IMR-90 (cell line): Measurements from ENCODE around the gene ZNF138. TPM values are rescaled to one million over a fixed set of nuclear protein-coding genes. Genes with fewer than 3 reads are reported as not detected.

Experiments
- ATAC-seq: fragments of 200-7000 bp; cut with Tn5 transposase; 2 replicates; pipeline ENCODE4 v1.9.1; 2020; ENCODE audit warnings: low read depth, mild to moderate bottlenecking, moderate library complexity
- BruUV-seq: library from RNA; stranded (reverse); fragments of 400-500 nt; replicated peaks from 2 replicates; lab custom pipeline; 2021; lab: Mats Ljungman, UMichigan
- CTCF ChIA-PET: fragments of 300-600 bp; formaldehyde crosslinking; extraction: SDS; loops from one replicate; lab custom pipeline; 2021; ENCODE audit warnings: antibody characterized with exemption; lab: Yijun Ruan, JAX
- POLR2A ChIA-PET: fragments of 300-600 bp; sonication (Branson Sonifier 250); formaldehyde crosslinking; loops from one replicate; lab custom pipeline; 2022; ENCODE audit warnings: antibody characterized with exemption; ENCODE audit not compliant: unreplicated experiment; lab: Charles Lee
- DNase-seq: peaks from one replicate; pipeline ENCODE4 v3.0.0; 2013
- H2AFZ ChIP-seq: replicated peaks from 2 replicates; pipeline ENCODE3; 2013; ENCODE audit warnings: low read length, mild to moderate bottlenecking; ENCODE audit not compliant: poor library complexity
- H2AK5ac ChIP-seq: 2 replicates; pipeline ENCODE4 v1.6.1; 2013; ENCODE audit warnings: low read depth, low read length, inconsistent platforms
- H2AK9ac ChIP-seq: replicated peaks from 2 replicates; pipeline ENCODE3; 2013; ENCODE audit warnings: mild to moderate bottlenecking, low read depth, low read length, moderate library complexity; ENCODE audit not compliant: poor library complexity
- H2BK120ac ChIP-seq: 2 replicates; pipeline ENCODE4 v1.6.1; 2013; ENCODE audit warnings: low read depth, low read length, inconsistent platforms
- H2BK15ac ChIP-seq: 3 replicates; pipeline ENCODE4 v1.6.1; 2013; ENCODE audit warnings: low read depth, low read length, inconsistent platforms
- H2BK20ac ChIP-seq: 2 replicates; pipeline ENCODE4 v1.6.1; 2013; ENCODE audit warnings: low read depth, mild to moderate bottlenecking, inconsistent platforms, low read length, moderate library complexity
- H2BK5ac ChIP-seq: 2 replicates; pipeline ENCODE4 v1.6.1; 2013; ENCODE audit warnings: mild to moderate bottlenecking, low read depth, low read length, inconsistent platforms; ENCODE audit not compliant: poor library complexity, severe bottlenecking
- H3K14ac ChIP-seq: replicated peaks from 2 replicates; pipeline ENCODE4 v1.6.1; 2013; ENCODE audit warnings: low read depth, low read length, inconsistent platforms
- H3K18ac ChIP-seq: 2 replicates; pipeline ENCODE4 v1.6.1; 2013; ENCODE audit warnings: low read depth, low read length, control low read depth
- H3K23ac ChIP-seq: 2 replicates; pipeline ENCODE4 v1.6.1; 2013; ENCODE audit warnings: low read depth, low read length, inconsistent platforms
- H3K27ac ChIP-seq: 2 replicates; pipeline ENCODE4 v1.5.1; 2013; ENCODE audit warnings: mild to moderate bottlenecking, control low read depth, low read length; ENCODE audit not compliant: insufficient read depth
- H3K27me3 ChIP-seq: 2 replicates; pipeline ENCODE4 v1.6.1; 2013; ENCODE audit warnings: low read length; ENCODE audit not compliant: control insufficient read depth, insufficient read depth
- H3K36me3 ChIP-seq: 2 replicates; pipeline ENCODE4 v1.6.1; 2013; ENCODE audit warnings: low read length, mixed read lengths; ENCODE audit not compliant: control insufficient read depth, insufficient read depth
- H3K4ac ChIP-seq: 2 replicates; pipeline ENCODE4 v1.6.1; 2013; ENCODE audit warnings: low read depth, low read length, inconsistent platforms
- H3K4me1 ChIP-seq: 2 replicates; pipeline ENCODE4 v1.6.1; 2013; ENCODE audit warnings: low read length, mixed read lengths; ENCODE audit not compliant: control insufficient read depth, insufficient read depth
- H3K4me2 ChIP-seq: 2 replicates; pipeline ENCODE4 v1.6.1; 2013; ENCODE audit warnings: low read depth, mild to moderate bottlenecking, control low read depth, low read length, moderate library complexity
- H3K4me3 ChIP-seq: 2 replicates; pipeline ENCODE4 v1.5.1; 2013; ENCODE audit warnings: low read depth, mild to moderate bottlenecking, control low read depth, low read length, moderate library complexity; ENCODE audit not compliant: insufficient read depth
- H3K56ac ChIP-seq: 2 replicates; pipeline ENCODE4 v1.6.1; 2013; ENCODE audit warnings: low read length, inconsistent platforms; ENCODE audit not compliant: insufficient read depth; ENCODE audit errors: extremely low read depth
- H3K79me1 ChIP-seq, 2 experiments: 2 replicates each; pipeline ENCODE4 v1.6.1; 2013; ENCODE audit warnings: low read length in 2 of 2, inconsistent platforms in 1 of 2, low read depth in 1 of 2
- H3K9ac ChIP-seq: 2 replicates; pipeline ENCODE4 v1.6.1; 2013; ENCODE audit warnings: low read depth, low read length, control low read depth
- H3K9me1 ChIP-seq: 2 replicates; pipeline ENCODE4 v1.6.1; 2013; ENCODE audit warnings: low read length, inconsistent platforms; ENCODE audit not compliant: insufficient read depth
- H3K9me3 ChIP-seq: 2 replicates; pipeline ENCODE4 v1.6.1; 2013; ENCODE audit warnings: low read length; ENCODE audit not compliant: control insufficient read depth, insufficient read depth
- H4K20me1 ChIP-seq: 2 replicates; pipeline ENCODE4 v1.6.1; 2013; ENCODE audit warnings: low read length, inconsistent platforms; ENCODE audit not compliant: insufficient read depth
- H4K5ac ChIP-seq: 2 replicates; pipeline ENCODE4 v1.6.1; 2013; ENCODE audit warnings: mild to moderate bottlenecking, low read depth, low read length, control low read depth
- H4K8ac ChIP-seq, 2 experiments: 2 replicates each; pipeline ENCODE4 v1.6.1; 2013; ENCODE audit warnings: low read depth in 2 of 2, low read length in 2 of 2, control low read depth in 1 of 2, inconsistent platforms in 1 of 2
- H4K91ac ChIP-seq: 2 replicates; pipeline ENCODE4 v1.6.1; 2013; ENCODE audit warnings: low read depth, low read length, inconsistent platforms; ENCODE audit not compliant: insufficient read depth
- BHLHE40 ChIP-seq: fragments of 150-350 bp; IDR thresholded peaks from 2 replicates; pipeline ENCODE4 v1.6.1; 2016; ENCODE audit warnings: mild to moderate bottlenecking, low read depth, low read length
- CEBPB ChIP-seq: IDR thresholded peaks from 2 replicates; pipeline ENCODE4 v1.6.1; 2012; ENCODE audit warnings: low read depth, low read length, improper control_type of control experiment
- MAZ ChIP-seq: IDR thresholded peaks from 2 replicates; pipeline ENCODE4 v1.6.1; 2012; ENCODE audit warnings: low read depth, mild to moderate bottlenecking, low read length, improper control_type of control experiment, moderate library complexity, borderline replicate concordance
- NFE2L2 ChIP-seq: fragments of 150-350 bp; IDR thresholded peaks from 2 replicates; pipeline ENCODE4 v1.6.1; 2016; ENCODE audit warnings: low read depth, mild to moderate bottlenecking, low read length
- RCOR1 ChIP-seq: IDR thresholded peaks from 2 replicates; pipeline ENCODE4 v1.6.1; 2012; ENCODE audit warnings: mild to moderate bottlenecking, low read length, improper control_type of control experiment; ENCODE audit not compliant: insufficient replicate concordance
- RFX5 ChIP-seq: IDR thresholded peaks from 2 replicates; pipeline ENCODE4 v1.8.0; 2012; ENCODE audit warnings: low read depth, mild to moderate bottlenecking, low read length, moderate library complexity
- WGBS, 2 experiments: methylation state at CpG; one replicate each; pipeline versions ENCODE4 v1.1.5 to v1.1.7; 2013; ENCODE audit warnings: missing lambda C conversion rate in 2 of 2; ENCODE audit not compliant: insufficient read length in 1 of 2; ENCODE audit errors: extremely low coverage in 2 of 2; 5-methylcytosine and 5-hydroxymethylcytosine counted together
- dilution Hi-C: fragments of 300-500 bp; cut with HindIII; formaldehyde crosslinking; loops from one replicate; pipeline ENCODE4 v1.14.3; 2018; ENCODE audit warnings: low sequenced_read_pairs; ENCODE audit not compliant: unreplicated experiment
- in situ Hi-C: fragments of 300-500 bp; cut with MboI; formaldehyde crosslinking; loops from 3 replicates; pipeline ENCODE4 v1.14.3; 2019; ENCODE audit warnings: low sequenced_read_pairs, inconsistent platforms, mixed read lengths
- intact Hi-C: fragments of 100-400 bp; cut with micrococcal nuclease; formaldehyde crosslinking; loops from 2 replicates; pipeline ENCODE4 v1.10.0; 2022
- polyA plus RNA-seq, 3 experiments: library from polyadenylated mRNA; depleted of rRNA; stranded (reverse); fragments of >200 nt; gene quantifications; 2 replicates each; pipeline ENCODE4 v1.2.3, GENCODE V29; 2012; ENCODE audit warnings: low replicate concordance in 1 of 3
- total RNA-seq: library from RNA; depleted of rRNA; stranded (reverse); fragments of >200 nt; gene quantifications from 2 replicates; pipeline ENCODE4 v1.2.3, GENCODE V29; 2012
- TF ChIP-seq, protein P1 (sequence below): fragments of 150-350 bp; IDR thresholded peaks from 2 replicates; pipeline ENCODE4 v1.6.1; 2017; ENCODE audit warnings: mild to moderate bottlenecking, antibody characterized with exemption, low read length, low read depth

The ZNF138 gene
- total and polyA plus RNA-seq, 2 of the 4 experiments (the other 2 are of a cell fraction): 3.2 to 3.6 TPM

DNA sequence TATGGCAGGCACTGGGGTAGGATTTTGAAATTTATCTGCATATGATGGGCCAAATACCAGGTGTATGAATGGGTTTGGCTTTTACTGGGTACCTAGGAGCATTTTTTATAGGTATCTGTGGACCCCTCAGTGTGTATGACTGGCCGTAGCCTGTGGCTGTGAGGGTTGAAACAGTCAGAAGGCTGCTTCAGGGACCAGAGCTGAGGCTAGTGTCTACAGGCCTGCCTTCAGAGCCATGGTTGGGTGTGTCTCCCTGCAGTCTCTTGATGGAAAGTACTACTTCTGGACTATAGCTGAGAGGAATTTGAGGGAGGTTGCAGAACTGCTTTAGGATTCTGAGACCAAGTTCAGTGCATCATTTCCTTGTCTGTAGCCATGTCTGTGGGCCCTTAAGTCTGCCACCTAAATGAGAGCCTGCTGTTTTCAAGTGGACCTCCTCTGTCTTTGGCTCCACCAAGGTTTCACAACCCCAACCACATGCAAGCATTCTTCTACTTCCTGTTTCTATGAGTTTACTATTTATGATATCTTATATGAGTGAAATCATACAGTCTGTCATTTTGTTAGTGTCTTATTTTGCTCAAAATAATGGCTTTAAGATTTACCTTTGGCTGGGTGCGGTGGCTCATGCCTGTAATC is 19.9 kb upstream of the ZNF138 start:
- no peak overlapping the region for H3K27ac ChIP-seq
- no peak overlapping the region for H2BK15ac ChIP-seq
- H2AFZ ChIP-seq: no peak overlapping the region
- intact Hi-C loops (no loop called here), dilution Hi-C loops (no loop called here), in situ Hi-C loops (no loop called here)
- H3K14ac ChIP-seq: no peak overlapping the region
- no peak overlapping the region for H4K5ac ChIP-seq
- H3K79me1 ChIP-seq: no peaks in the 10 kb centered on the region
- WGBS, 2 experiments: 33% methylated on average over 1 of the region's 2 CpGs; no CpG with 5 or more reads in 1 of the 2 experiments
- ChIA-PET CTCF (no interaction called here), POLR2A (no interaction called here)
- H3K36me3 ChIP-seq: no peaks in the 10 kb centered on the region
- no peak overlapping the region for H3K4ac ChIP-seq
- no peak overlapping the region for H4K91ac ChIP-seq
- H2BK20ac ChIP-seq: no peak overlapping the region
- no peak overlapping the region for H2BK5ac ChIP-seq
- no peak overlapping the region for H3K56ac ChIP-seq
- H2AK9ac ChIP-seq: no peak overlapping the region
- DNase-seq (no peak), ATAC-seq (no peak)
- no TSS peak for BruUV-seq
- no peak overlapping the region for H2BK120ac ChIP-seq
- no peaks in the 10 kb centered on the region for H3K9me3 ChIP-seq
- TF ChIP-seq BHLHE40 (no peak), RCOR1 (no peak), RFX5 (no peak), NFE2L2 (no peak), MAZ (no peak), CEBPB (no peak)
- TF ChIP-seq, protein P1, sequence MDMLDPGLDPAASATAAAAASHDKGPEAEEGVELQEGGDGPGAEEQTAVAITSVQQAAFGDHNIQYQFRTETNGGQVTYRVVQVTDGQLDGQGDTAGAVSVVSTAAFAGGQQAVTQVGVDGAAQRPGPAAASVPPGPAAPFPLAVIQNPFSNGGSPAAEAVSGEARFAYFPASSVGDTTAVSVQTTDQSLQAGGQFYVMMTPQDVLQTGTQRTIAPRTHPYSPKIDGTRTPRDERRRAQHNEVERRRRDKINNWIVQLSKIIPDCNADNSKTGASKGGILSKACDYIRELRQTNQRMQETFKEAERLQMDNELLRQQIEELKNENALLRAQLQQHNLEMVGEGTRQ: no peak
- H3K4me2 ChIP-seq: no peak overlapping the region
- H4K20me1 ChIP-seq: no peaks in the 10 kb centered on the region
- H3K4me3 ChIP-seq: no peak overlapping the region
- H4K8ac ChIP-seq: no peak overlapping the region
- no peaks in the 10 kb centered on the region for H3K4me1 ChIP-seq
- no peaks in the 10 kb centered on the region for H3K9me1 ChIP-seq
- no peak overlapping the region for H3K18ac ChIP-seq
- no peak overlapping the region for H3K23ac ChIP-seq
- no peak overlapping the region for H3K9ac ChIP-seq
- H3K27me3 ChIP-seq: no peaks in the 10 kb centered on the region
- H2AK5ac ChIP-seq: no peak overlapping the region
